ENCODE results near the gene UNC13D.

Gene UNC13D

DNA sequence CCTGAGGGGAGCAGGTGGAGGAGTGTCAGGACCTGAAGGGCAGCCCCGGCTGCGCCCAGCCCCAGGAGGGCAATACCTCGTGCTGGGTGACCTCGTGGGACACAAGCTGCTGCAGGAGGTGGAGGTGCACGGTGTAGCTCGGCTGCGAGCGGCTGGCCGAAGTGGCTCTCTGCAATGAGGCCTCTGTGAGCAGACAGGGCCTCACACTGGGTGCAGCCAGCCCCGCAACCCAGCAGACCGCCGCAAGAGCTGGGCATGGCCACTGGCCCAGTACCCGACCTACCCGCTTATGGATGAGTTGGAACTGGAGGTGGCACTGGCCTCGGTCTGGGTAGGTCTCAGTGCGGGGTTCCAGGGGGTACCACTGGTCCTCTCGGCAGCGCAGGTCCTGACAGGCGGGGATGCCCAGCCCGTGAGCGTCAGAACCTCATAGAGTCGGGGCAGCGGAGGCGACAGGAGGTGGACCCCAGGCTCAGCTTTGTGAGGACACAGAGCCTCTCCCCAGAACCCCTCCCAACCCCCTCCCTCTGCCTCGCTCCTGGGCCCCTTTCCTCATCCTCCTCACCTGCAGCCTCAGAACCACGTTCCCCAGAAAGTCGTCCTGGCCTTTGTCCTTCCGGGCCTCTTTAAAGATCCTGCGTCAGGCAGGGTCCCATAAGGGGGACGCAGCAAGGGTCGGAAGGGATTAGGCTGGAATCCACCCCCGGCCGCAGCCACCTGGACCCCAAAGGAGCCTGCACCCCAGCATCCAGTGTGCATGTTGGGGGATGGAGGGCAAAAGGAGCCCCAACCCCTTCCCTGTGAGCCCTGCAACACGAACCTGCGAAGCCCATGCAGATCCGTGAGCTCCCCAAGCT is 4.0 kb downstream of the UNC13D start:
- DNase-seq (ENCODE audit: low read depth, low spot score), result no peak
- no peak overlapping the region for H3K4me3 ChIP-seq (ENCODE audit: insufficient read length, low read depth)
- H3K4me1 ChIP-seq (ENCODE audit: insufficient read depth, insufficient read length), result peaks cover 32% of the 10 kb centered on the region
- no peaks in the 10 kb centered on the region for H3K9me3 ChIP-seq (ENCODE audit: insufficient read depth, low read length)
- TF ChIP-seq SUZ12 (IDR thresholded peaks at IDR 0.05; ENCODE audit: extremely low read depth, insufficient read depth, insufficient read length) (no peak), ZNF274 (IDR thresholded peaks at IDR 0.05; ENCODE audit: low read depth, low read length) (no peak), YY1 (IDR thresholded peaks at IDR 0.05; ENCODE audit: insufficient read depth, insufficient read length) (no peak)
- H3K27me3 ChIP-seq (ENCODE audit: insufficient read depth, insufficient read length), result no peaks in the 10 kb centered on the region
- H3K9ac ChIP-seq (ENCODE audit: insufficient read length, low read depth), result peak overlapping the region; percentile 62
- H3K36me3 ChIP-seq (ENCODE audit: insufficient read depth, insufficient read length, low read length), result peaks cover 2% of the 10 kb centered on the region

DNA sequence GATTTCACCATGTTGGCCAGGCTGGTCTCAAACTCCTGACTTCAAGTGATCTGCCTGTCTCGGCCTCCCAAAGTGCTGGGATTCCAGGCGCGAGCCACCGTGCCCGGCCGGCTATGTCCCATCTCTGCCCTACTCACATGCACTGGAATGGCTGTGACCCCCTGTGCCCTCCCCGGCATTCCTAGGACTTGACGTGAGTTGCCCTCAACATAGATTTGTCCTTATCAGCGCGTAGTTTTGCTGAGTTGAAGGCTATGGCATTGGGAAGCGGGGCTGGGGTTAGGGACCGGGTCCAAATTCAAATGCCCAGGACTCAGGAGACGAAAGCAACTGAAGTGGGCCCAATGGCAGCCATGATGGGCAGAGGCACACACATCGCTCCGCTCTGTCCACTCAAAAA is 5.8 kb downstream of the UNC13D start:
- no peaks in the 10 kb centered on the region for H3K36me3 ChIP-seq (ENCODE audit: insufficient read depth, insufficient read length, low read length)

GRCh38 chr17:75837899-75838298 is 6.3 kb downstream of the UNC13D start:
- Histone ChIP-seq H3K27me3 (ENCODE audit: insufficient read depth, insufficient read length) (no peaks in the 10 kb centered on the region), H3K4me1 (ENCODE audit: insufficient read depth, insufficient read length) (peaks cover 25% of the 10 kb centered on the region), H3K36me3 (ENCODE audit: insufficient read depth, insufficient read length, low read length) (no peaks in the 10 kb centered on the region), H3K4me3 (ENCODE audit: insufficient read length, low read depth) (no peak overlapping the region), H3K9me3 (ENCODE audit: insufficient read depth, low read length) (no peaks in the 10 kb centered on the region), H3K9ac (ENCODE audit: insufficient read length, low read depth) (no peak overlapping the region)
- DNase-seq (ENCODE audit: low read depth, low spot score), result no peak
- TF ChIP-seq SUZ12 (IDR thresholded peaks at IDR 0.05; ENCODE audit: extremely low read depth, insufficient read depth, insufficient read length) (no peak), ZNF274 (IDR thresholded peaks at IDR 0.05; ENCODE audit: low read depth, low read length) (no peak), YY1 (IDR thresholded peaks at IDR 0.05; ENCODE audit: insufficient read depth, insufficient read length) (no peak)

More for the DNA sequence above, 5.8 kb downstream of the UNC13D start:
- no peaks in the 10 kb centered on the region for H3K27me3 ChIP-seq (ENCODE audit: insufficient read depth, insufficient read length)
- no peak for TF ChIP-seq ZNF274 (IDR thresholded peaks at IDR 0.05; ENCODE audit: low read depth, low read length)
- no peak for TF ChIP-seq SUZ12 (IDR thresholded peaks at IDR 0.05; ENCODE audit: extremely low read depth, insufficient read depth, insufficient read length)
- TF ChIP-seq YY1 (IDR thresholded peaks at IDR 0.05; ENCODE audit: insufficient read depth, insufficient read length), result no peak
- H3K9me3 ChIP-seq (ENCODE audit: insufficient read depth, low read length), result no peaks in the 10 kb centered on the region
- H3K4me3 ChIP-seq (ENCODE audit: insufficient read length, low read depth), result no peak overlapping the region
- no peak overlapping the region for H3K9ac ChIP-seq (ENCODE audit: insufficient read length, low read depth)
- peaks cover 25% of the 10 kb centered on the region for H3K4me1 ChIP-seq (ENCODE audit: insufficient read depth, insufficient read length)
- DNase-seq (ENCODE audit: low read depth, low spot score), result no peak

DNA sequence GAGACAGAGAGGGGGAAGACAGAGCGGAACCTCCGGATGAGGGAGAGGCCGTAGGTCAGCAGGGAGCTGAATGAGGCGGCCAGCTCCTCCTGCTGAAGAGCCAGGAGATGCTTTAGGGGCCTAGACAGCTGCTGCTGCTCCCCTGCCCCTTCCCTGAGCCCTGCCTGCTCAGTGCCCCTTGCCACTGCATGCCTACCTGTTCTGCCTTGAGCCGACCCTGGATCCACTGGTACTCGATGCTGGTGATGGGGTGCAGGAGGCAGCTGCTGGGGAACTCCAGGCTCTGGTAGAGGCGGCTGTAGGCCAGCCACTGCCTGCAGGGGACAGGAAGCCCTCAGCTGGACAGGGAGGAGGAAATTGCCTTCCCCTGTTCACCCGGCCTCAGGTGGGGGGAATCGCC is 7.6 kb downstream of the UNC13D start:
- TF ChIP-seq ZNF274 (IDR thresholded peaks at IDR 0.05; ENCODE audit: low read depth, low read length), result no peak
- TF ChIP-seq SUZ12 (IDR thresholded peaks at IDR 0.05; ENCODE audit: extremely low read depth, insufficient read depth, insufficient read length), result no peak
- no peak for TF ChIP-seq YY1 (IDR thresholded peaks at IDR 0.05; ENCODE audit: insufficient read depth, insufficient read length)
- DNase-seq (ENCODE audit: low read depth, low spot score), result no peak
- peaks cover 32% of the 10 kb centered on the region for H3K4me1 ChIP-seq (ENCODE audit: insufficient read depth, insufficient read length)
- no peak overlapping the region for H3K9ac ChIP-seq (ENCODE audit: insufficient read length, low read depth)
- H3K9me3 ChIP-seq (ENCODE audit: insufficient read depth, low read length), result no peaks in the 10 kb centered on the region
- no peaks in the 10 kb centered on the region for H3K36me3 ChIP-seq (ENCODE audit: insufficient read depth, insufficient read length, low read length)
- no peak overlapping the region for H3K4me3 ChIP-seq (ENCODE audit: insufficient read length, low read depth)
- no peaks in the 10 kb centered on the region for H3K27me3 ChIP-seq (ENCODE audit: insufficient read depth, insufficient read length)

DNA sequence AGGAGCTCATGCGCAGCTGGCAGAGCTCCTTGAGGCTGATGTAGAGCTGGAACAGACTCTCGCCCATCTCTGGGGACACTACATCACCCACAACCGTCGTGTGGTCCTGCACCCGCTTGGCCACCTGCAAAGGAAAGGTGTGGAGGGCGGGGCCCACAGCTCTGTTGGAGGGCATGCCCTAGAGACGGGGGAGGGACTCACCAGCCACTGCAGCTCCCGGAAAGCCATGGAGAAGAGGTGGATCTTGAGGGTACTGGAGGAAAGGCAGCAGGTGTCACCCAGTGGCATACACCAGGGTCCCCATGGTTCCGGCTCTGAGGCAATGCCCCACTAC is 8.6 kb downstream of the UNC13D start:
- Histone ChIP-seq H3K4me1 (ENCODE audit: insufficient read depth, insufficient read length) (peaks cover 34% of the 10 kb centered on the region), H3K9me3 (ENCODE audit: insufficient read depth, low read length) (no peaks in the 10 kb centered on the region), H3K36me3 (ENCODE audit: insufficient read depth, insufficient read length, low read length) (no peaks in the 10 kb centered on the region), H3K4me3 (ENCODE audit: insufficient read length, low read depth) (no peak overlapping the region), H3K27me3 (ENCODE audit: insufficient read depth, insufficient read length) (no peaks in the 10 kb centered on the region), H3K9ac (ENCODE audit: insufficient read length, low read depth) (no peak overlapping the region)
- TF ChIP-seq SUZ12 (IDR thresholded peaks at IDR 0.05; ENCODE audit: extremely low read depth, insufficient read depth, insufficient read length), result no peak
- no peak for TF ChIP-seq YY1 (IDR thresholded peaks at IDR 0.05; ENCODE audit: insufficient read depth, insufficient read length)
- TF ChIP-seq ZNF274 (IDR thresholded peaks at IDR 0.05; ENCODE audit: low read depth, low read length), result no peak
- no peak for DNase-seq (ENCODE audit: low read depth, low spot score)

- TF ChIP-seq SUZ12 (IDR thresholded peaks at IDR 0.05; ENCODE audit: extremely low read depth, insufficient read depth, insufficient read length) (no peak), ZNF274 (IDR thresholded peaks at IDR 0.05; ENCODE audit: low read depth, low read length) (no peak)
- no peak overlapping the region for H3K4me3 ChIP-seq (ENCODE audit: insufficient read length, low read depth)
- H3K9ac ChIP-seq (ENCODE audit: insufficient read length, low read depth), result no peak overlapping the region
Measured at GRCh38 chr17:75834928-75835653, 9.1 kb downstream of the UNC13D start.

GRCh38 chr17:75834279-75834920 is 9.8 kb downstream of the UNC13D start:
- H3K4me1 ChIP-seq (ENCODE audit: insufficient read depth, insufficient read length), result peaks cover 43% of the 10 kb centered on the region
- H3K9me3 ChIP-seq (ENCODE audit: insufficient read depth, low read length), result no peaks in the 10 kb centered on the region
- no peak for DNase-seq (ENCODE audit: low read depth, low spot score)
- no peak for TF ChIP-seq SUZ12 (IDR thresholded peaks at IDR 0.05; ENCODE audit: extremely low read depth, insufficient read depth, insufficient read length)
- TF ChIP-seq ZNF274 (IDR thresholded peaks at IDR 0.05; ENCODE audit: low read depth, low read length), result no peak
- TF ChIP-seq YY1 (IDR thresholded peaks at IDR 0.05; ENCODE audit: insufficient read depth, insufficient read length), result no peak
- H3K36me3 ChIP-seq (ENCODE audit: insufficient read depth, insufficient read length, low read length), result no peaks in the 10 kb centered on the region
- no peaks in the 10 kb centered on the region for H3K27me3 ChIP-seq (ENCODE audit: insufficient read depth, insufficient read length)
- no peak overlapping the region for H3K9ac ChIP-seq (ENCODE audit: insufficient read length, low read depth)
- no peak overlapping the region for H3K4me3 ChIP-seq (ENCODE audit: insufficient read length, low read depth)

More at GRCh38 chr17:75834928-75835653, 9.1 kb downstream of the UNC13D start:
- no peaks in the 10 kb centered on the region for H3K9me3 ChIP-seq (ENCODE audit: insufficient read depth, low read length)
- H3K36me3 ChIP-seq (ENCODE audit: insufficient read depth, insufficient read length, low read length), result no peaks in the 10 kb centered on the region
- peaks cover 38% of the 10 kb centered on the region for H3K4me1 ChIP-seq (ENCODE audit: insufficient read depth, insufficient read length)
- no peak for DNase-seq (ENCODE audit: low read depth, low spot score)
- no peaks in the 10 kb centered on the region for H3K27me3 ChIP-seq (ENCODE audit: insufficient read depth, insufficient read length)
